Measurements from ENCODE around the gene ECHDC3.
"Not testable (repeated sequence)": the region's sequence is repeated elsewhere in the genome, so short reads cannot be mapped to it uniquely, and the experiment has no call there.

ECHDC3 gene

GRCh38 chr10:11705722-11706121 lies 36.5 kb upstream of the ECHDC3 start:
- H3K4me1 ChIP-seq (ENCODE audit: control insufficient read depth, insufficient read depth, low read length) = no peaks in the 10 kb centered on the region
- H3K4me3 ChIP-seq (ENCODE audit: low read depth, low read length) = no peak overlapping the region
- H3K27me3 ChIP-seq (ENCODE audit: control insufficient read depth, insufficient read depth, low read length) = no peaks in the 10 kb centered on the region
- H3K9ac ChIP-seq (ENCODE audit: low read depth, low read length) = no peak overlapping the region
- H3K9me3 ChIP-seq (ENCODE audit: control insufficient read depth, insufficient read depth, low read length) = no peaks in the 10 kb centered on the region
- no peaks in the 10 kb centered on the region for H3K36me3 ChIP-seq (ENCODE audit: control insufficient read depth, insufficient read depth, low read length)
- H3K27ac ChIP-seq (ENCODE audit: low read depth, low read length) = no peak overlapping the region

GRCh38 chr10:11706895-11707567 lies 35.2 kb upstream of the ECHDC3 start:
- Histone ChIP-seq H3K9ac (ENCODE audit: low read depth, low read length) (no peak overlapping the region), H3K9me3 (ENCODE audit: control insufficient read depth, insufficient read depth, low read length) (no peaks in the 10 kb centered on the region), H3K4me3 (ENCODE audit: low read depth, low read length) (no peak overlapping the region), H3K36me3 (ENCODE audit: control insufficient read depth, insufficient read depth, low read length) (no peaks in the 10 kb centered on the region), H3K27me3 (ENCODE audit: control insufficient read depth, insufficient read depth, low read length) (no peaks in the 10 kb centered on the region), H3K27ac (ENCODE audit: low read depth, low read length) (no peak overlapping the region), H3K4me1 (ENCODE audit: control insufficient read depth, insufficient read depth, low read length) (no peaks in the 10 kb centered on the region)

- Histone ChIP-seq H3K9ac (ENCODE audit: low read depth, low read length) (no peak overlapping the region), H3K4me1 (ENCODE audit: control insufficient read depth, insufficient read depth, low read length) (no peaks in the 10 kb centered on the region), H3K27ac (ENCODE audit: low read depth, low read length) (no peak overlapping the region), H3K27me3 (ENCODE audit: control insufficient read depth, insufficient read depth, low read length) (no peaks in the 10 kb centered on the region), H3K4me3 (ENCODE audit: low read depth, low read length) (no peak overlapping the region), H3K36me3 (ENCODE audit: control insufficient read depth, insufficient read depth, low read length) (no peaks in the 10 kb centered on the region), H3K9me3 (ENCODE audit: control insufficient read depth, insufficient read depth, low read length) (no peaks in the 10 kb centered on the region)
Observed at GRCh38 chr10:11707624-11708350, 34.4 kb upstream of the ECHDC3 start.

- H3K27ac ChIP-seq (ENCODE audit: low read depth, low read length); H3K36me3 ChIP-seq (ENCODE audit: control insufficient read depth, insufficient read depth, low read length); H3K9ac ChIP-seq (ENCODE audit: low read depth, low read length); H3K4me3 ChIP-seq (ENCODE audit: low read depth, low read length); H3K9me3 ChIP-seq (ENCODE audit: control insufficient read depth, insufficient read depth, low read length); H3K4me1 ChIP-seq (ENCODE audit: control insufficient read depth, insufficient read depth, low read length); H3K27me3 ChIP-seq (ENCODE audit: control insufficient read depth, insufficient read depth, low read length): not testable (repeated sequence)
Observed at GRCh38 chr10:11708801-11709200, 33.4 kb upstream of the ECHDC3 start.

GRCh38 chr10:11712744-11713143 lies 29.4 kb upstream of the ECHDC3 start:
- H3K27ac ChIP-seq (ENCODE audit: low read depth, low read length) = no peak overlapping the region
- no peak overlapping the region for H3K4me3 ChIP-seq (ENCODE audit: low read depth, low read length)
- H3K9me3 ChIP-seq (ENCODE audit: control insufficient read depth, insufficient read depth, low read length) = no peaks in the 10 kb centered on the region; the same call in 1 of the 2 replicates
- H3K4me1 ChIP-seq (ENCODE audit: control insufficient read depth, insufficient read depth, low read length) = no peaks in the 10 kb centered on the region
- no peaks in the 10 kb centered on the region for H3K27me3 ChIP-seq (ENCODE audit: control insufficient read depth, insufficient read depth, low read length)
- H3K36me3 ChIP-seq (ENCODE audit: control insufficient read depth, insufficient read depth, low read length) = no peaks in the 10 kb centered on the region
- no peak overlapping the region for H3K9ac ChIP-seq (ENCODE audit: low read depth, low read length)

GRCh38 chr10:11713186-11713743 lies 28.9 kb upstream of the ECHDC3 start:
- H3K27ac ChIP-seq (ENCODE audit: low read depth, low read length) = no peak overlapping the region
- H3K27me3 ChIP-seq (ENCODE audit: control insufficient read depth, insufficient read depth, low read length) = no peaks in the 10 kb centered on the region
- H3K36me3 ChIP-seq (ENCODE audit: control insufficient read depth, insufficient read depth, low read length) = no peaks in the 10 kb centered on the region
- no peaks in the 10 kb centered on the region for H3K4me1 ChIP-seq (ENCODE audit: control insufficient read depth, insufficient read depth, low read length)
- H3K4me3 ChIP-seq (ENCODE audit: low read depth, low read length) = no peak overlapping the region
- H3K9ac ChIP-seq (ENCODE audit: low read depth, low read length) = no peak overlapping the region
- no peaks in the 10 kb centered on the region; the same call in 1 of the 2 replicates for H3K9me3 ChIP-seq (ENCODE audit: control insufficient read depth, insufficient read depth, low read length)

- H3K9ac ChIP-seq (ENCODE audit: low read depth, low read length) = no peak overlapping the region
- H3K27me3 ChIP-seq (ENCODE audit: control insufficient read depth, insufficient read depth, low read length) = no peaks in the 10 kb centered on the region
- no peaks in the 10 kb centered on the region; the same call in 1 of the 2 replicates for H3K9me3 ChIP-seq (ENCODE audit: control insufficient read depth, insufficient read depth, low read length)
- no peaks in the 10 kb centered on the region for H3K4me1 ChIP-seq (ENCODE audit: control insufficient read depth, insufficient read depth, low read length)
- no peak overlapping the region for H3K4me3 ChIP-seq (ENCODE audit: low read depth, low read length)
- no peak overlapping the region for H3K27ac ChIP-seq (ENCODE audit: low read depth, low read length)
- no peaks in the 10 kb centered on the region for H3K36me3 ChIP-seq (ENCODE audit: control insufficient read depth, insufficient read depth, low read length)
Observed at GRCh38 chr10:11713963-11714362, 28.2 kb upstream of the ECHDC3 start.

- H3K27me3 ChIP-seq (ENCODE audit: control insufficient read depth, insufficient read depth, low read length) = no peaks in the 10 kb centered on the region
- no peak overlapping the region for H3K9ac ChIP-seq (ENCODE audit: low read depth, low read length)
- H3K4me3 ChIP-seq (ENCODE audit: low read depth, low read length) = no peak overlapping the region
- no peaks in the 10 kb centered on the region for H3K36me3 ChIP-seq (ENCODE audit: control insufficient read depth, insufficient read depth, low read length)
- no peak overlapping the region for H3K27ac ChIP-seq (ENCODE audit: low read depth, low read length)
- no peaks in the 10 kb centered on the region; the same call in 1 of the 2 replicates for H3K9me3 ChIP-seq (ENCODE audit: control insufficient read depth, insufficient read depth, low read length)
- H3K4me1 ChIP-seq (ENCODE audit: control insufficient read depth, insufficient read depth, low read length) = no peaks in the 10 kb centered on the region
Observed at GRCh38 chr10:11714750-11715365, 27.3 kb upstream of the ECHDC3 start.

GRCh38 chr10:11715815-11716494 lies 26.2 kb upstream of the ECHDC3 start:
- no peak overlapping the region for H3K27ac ChIP-seq (ENCODE audit: low read depth, low read length)

GRCh38 chr10:11716686-11717085 lies 25.5 kb upstream of the ECHDC3 start:
- no peak overlapping the region for H3K27ac ChIP-seq (ENCODE audit: low read depth, low read length)
- no peak overlapping the region for H3K4me3 ChIP-seq (ENCODE audit: low read depth, low read length)
- H3K27me3 ChIP-seq (ENCODE audit: control insufficient read depth, insufficient read depth, low read length) = no peaks in the 10 kb centered on the region
- no peaks in the 10 kb centered on the region for H3K36me3 ChIP-seq (ENCODE audit: control insufficient read depth, insufficient read depth, low read length)
- H3K4me1 ChIP-seq (ENCODE audit: control insufficient read depth, insufficient read depth, low read length) = no peaks in the 10 kb centered on the region
- no peak overlapping the region for H3K9ac ChIP-seq (ENCODE audit: low read depth, low read length)
- no peaks in the 10 kb centered on the region; the same call in 1 of the 2 replicates for H3K9me3 ChIP-seq (ENCODE audit: control insufficient read depth, insufficient read depth, low read length)

More at GRCh38 chr10:11715815-11716494, 26.2 kb upstream of the ECHDC3 start:
- Histone ChIP-seq H3K4me3 (ENCODE audit: low read depth, low read length) (no peak overlapping the region), H3K9ac (ENCODE audit: low read depth, low read length) (no peak overlapping the region), H3K4me1 (ENCODE audit: control insufficient read depth, insufficient read depth, low read length) (no peaks in the 10 kb centered on the region), H3K9me3 (ENCODE audit: control insufficient read depth, insufficient read depth, low read length) (no peaks in the 10 kb centered on the region; the same call in 1 of the 2 replicates), H3K27me3 (ENCODE audit: control insufficient read depth, insufficient read depth, low read length) (no peaks in the 10 kb centered on the region), H3K36me3 (ENCODE audit: control insufficient read depth, insufficient read depth, low read length) (no peaks in the 10 kb centered on the region)
